Left cardiac atrium (tissue), 4 donors: ENCODE results near the gene GDF9. TPM values are rescaled to one million over a fixed set of nuclear protein-coding genes. Genes with fewer than 3 reads are reported as not detected.
A peak's percentile ranks its signal among the peaks of the same experiment; 100 is the strongest.

Experiments
- ATAC-seq, 2 donors: fragments of 200-7000 bp; cut with Tn5 transposase; one replicate each; pipeline ENCODE4 v1.9.1; 2020; ENCODE audit warnings: mild to moderate bottlenecking in 2 of 2, moderate library complexity in 2 of 2
- DNase-seq: peaks from one replicate; pipeline ENCODE4 v3.0.0-alpha.2; 2020
- intact Hi-C, 2 donors: fragments of 100-400 bp; cut with DNase I; formaldehyde crosslinking; loops; one replicate each; pipeline versions ENCODE4 v1.14.1 to v1.15.1; 2022 to 2023
- total RNA-seq, 2 donors: library from RNA; stranded (reverse); fragmentation: NEBNext Ultra II Directional; extraction: Animal tissue kit (Norgen Biotek cat#: 25700); gene quantifications; one replicate each; pipeline ENCODE4 v1.2.1, GENCODE V29; 2021
- donor health status: DM: no; HTN: yes; CAD: no.
- donor health status: DM: no; HTN: yes; CAD: no; lungs with severe emphysema.
- donor health status: DM: yes; HTN: yes; CAD: no.
- donor health status: Dilated cardiomyopathy.

GDF9 gene
- total RNA-seq, 2 donors from 2014 or later: 0.65 TPM; not detected in 1

- intact Hi-C loops: loop anchor here in 1 of 2 donors (10.0 kb wide), 1 partner anchor 450 kb away; no protein-coding TSS in a partner anchor
- DNase-seq (no peak), ATAC-seq (no peak)
Observed at GRCh38 chr5:132825033-132825833, 41.0 kb downstream of the GDF9 start.

GRCh38 chr5:132824426-132824825 is 41.8 kb downstream of the GDF9 start:
- DNase-seq (no peak), ATAC-seq (no peak)
- intact Hi-C loops: loop anchor here (5.0 to 10.0 kb wide), 2 partner anchors 442 to 450 kb away; no protein-coding TSS in a partner anchor

GRCh38 chr5:132823481-132824050 is 42.7 kb downstream of the GDF9 start:
- intact Hi-C loops: loop anchor here (5.0 to 10.0 kb wide), 2 partner anchors 441 to 449 kb away; no protein-coding TSS in a partner anchor
- no peak for DNase-seq
- no peak for ATAC-seq

- peak; percentile 5 to 14 for ATAC-seq
- DNase-seq: no peak
- intact Hi-C loops: loop anchor here (5.0 to 10.0 kb wide), 2 partner anchors 441 to 448 kb away; no protein-coding TSS in a partner anchor
Observed at GRCh38 chr5:132822650-132823480, 43.4 kb downstream of the GDF9 start.

GRCh38 chr5:132821791-132822190 is 44.5 kb downstream of the GDF9 start:
- ATAC-seq: peak in 1 of 2 donors; percentile 3
- intact Hi-C loops: loop anchor here (5.0 to 10.0 kb wide), 2 partner anchors 439 to 447 kb away; no protein-coding TSS in a partner anchor
- DNase-seq: no peak

- DNase-seq: no peak
- intact Hi-C loops: loop anchor here (5.0 to 10.0 kb wide), 2 partner anchors 439 to 447 kb away; no protein-coding TSS in a partner anchor
Observed at GRCh38 chr5:132821350-132821749, 44.9 kb downstream of the GDF9 start.

GRCh38 chr5:132820162-132820754 is 46.0 kb downstream of the GDF9 start:
- DNase-seq (peak; percentile 92), ATAC-seq (peak; percentile 85 to 88)
- intact Hi-C loops: loop anchor here (5.0 to 10.0 kb wide), 2 partner anchors 438 to 445 kb away; no protein-coding TSS in a partner anchor

More at GRCh38 chr5:132821350-132821749, 44.9 kb downstream of the GDF9 start:
- no peak for ATAC-seq

GRCh38 chr5:132819468-132819867 is 46.8 kb downstream of the GDF9 start:
- DNase-seq: no peak
- intact Hi-C loops: loop anchor here in 1 of 2 donors (10.0 kb wide), 1 partner anchor 65 kb away; no protein-coding TSS in a partner anchor
- ATAC-seq: no peak

GRCh38 chr5:132817011-132817410 is 49.3 kb downstream of the GDF9 start:
- intact Hi-C loops: loop anchor here in 1 of 2 donors (10.0 kb wide), 1 partner anchor 62 kb away; no protein-coding TSS in a partner anchor
- ATAC-seq: no peak
- no peak for DNase-seq

- ATAC-seq: no peak
- intact Hi-C loops: loop anchor here in 1 of 2 donors (10.0 kb wide), 1 partner anchor 62 kb away; no protein-coding TSS in a partner anchor
- DNase-seq: no peak
Observed at GRCh38 chr5:132816554-132816953, 49.7 kb downstream of the GDF9 start.

GRCh38 chr5:132816083-132816482 is 50.2 kb downstream of the GDF9 start:
- DNase-seq (no peak), ATAC-seq (no peak)
- intact Hi-C loops: loop anchor here in 1 of 2 donors (10.0 kb wide), 1 partner anchor 61 kb away; no protein-coding TSS in a partner anchor

GRCh38 chr5:132815454-132815853 is 50.8 kb downstream of the GDF9 start:
- intact Hi-C loops: loop anchor here in 1 of 2 donors (10.0 kb wide), 1 partner anchor 61 kb away; no protein-coding TSS in a partner anchor
- DNase-seq: no peak
- no peak for ATAC-seq

GRCh38 chr5:132814503-132815294 is 51.6 kb downstream of the GDF9 start:
- ATAC-seq: peak in 1 of 2 donors; percentile 13
- intact Hi-C loops: loop anchor here in 1 of 2 donors (10.0 kb wide), 1 partner anchor 60 kb away; no protein-coding TSS in a partner anchor
- no peak for DNase-seq

GRCh38 chr5:132813599-132814502 is 52.4 kb downstream of the GDF9 start:
- intact Hi-C loops: loop anchor here in 1 of 2 donors (10.0 kb wide), 1 partner anchor 59 kb away; no protein-coding TSS in a partner anchor
- DNase-seq (peak; percentile 34), ATAC-seq (peak; percentile 78 to 87)

GRCh38 chr5:132812781-132813598 is 53.3 kb downstream of the GDF9 start, which contains the start of gene SOWAHA:
Gene SOWAHA (plus strand): TSS chr5:132813302. CDS start chr5:132813622, 320 bp downstream.
- ATAC-seq (no peak), DNase-seq (no peak)
- intact Hi-C loops: loop anchor here in 1 of 2 donors (10.0 kb wide), 1 partner anchor 58 kb away; no protein-coding TSS in a partner anchor
